Measurements from ENCODE around the gene CLSTN2.

Gene CLSTN2

GRCh38 chr3:140529558-140529957 is 594.6 kb downstream of the CLSTN2 start:
- H3K27ac Mint-ChIP-seq = no peak overlapping the region
- no peaks in the 10 kb centered on the region for H3K36me3 Mint-ChIP-seq
- H3K4me3 Mint-ChIP-seq = no peak overlapping the region
- no peaks in the 10 kb centered on the region for H3K4me1 Mint-ChIP-seq
- DNase-seq = no peak
- CTCF ChIA-PET = no interaction called here
- H3K9me3 Mint-ChIP-seq = no peaks in the 10 kb centered on the region
- H3K27me3 Mint-ChIP-seq = no peaks in the 10 kb centered on the region

GRCh38 chr3:140530131-140530530 is 595.1 kb downstream of the CLSTN2 start:
- H3K36me3 Mint-ChIP-seq = no peaks in the 10 kb centered on the region
- H3K27me3 Mint-ChIP-seq = no peaks in the 10 kb centered on the region
- no peaks in the 10 kb centered on the region for H3K9me3 Mint-ChIP-seq
- H3K4me1 Mint-ChIP-seq = no peaks in the 10 kb centered on the region
- CTCF ChIA-PET = no interaction called here
- H3K27ac Mint-ChIP-seq = no peak overlapping the region
- no peak overlapping the region for H3K4me3 Mint-ChIP-seq
- DNase-seq = no peak

- CTCF ChIA-PET = no interaction called here
- no peaks in the 10 kb centered on the region for H3K9me3 Mint-ChIP-seq
- no peaks in the 10 kb centered on the region for H3K4me1 Mint-ChIP-seq
- no peak overlapping the region for H3K27ac Mint-ChIP-seq
- H3K36me3 Mint-ChIP-seq = no peaks in the 10 kb centered on the region
- H3K27me3 Mint-ChIP-seq = no peaks in the 10 kb centered on the region
- H3K4me3 Mint-ChIP-seq = no peak overlapping the region
- DNase-seq = no peak
Measured at GRCh38 chr3:140530603-140531002, 595.6 kb downstream of the CLSTN2 start.

GRCh38 chr3:140532793-140533330 is 597.9 kb downstream of the CLSTN2 start:
- H3K4me3 Mint-ChIP-seq = no peak overlapping the region
- no peak for DNase-seq
- H3K36me3 Mint-ChIP-seq = no peaks in the 10 kb centered on the region
- H3K9me3 Mint-ChIP-seq = no peaks in the 10 kb centered on the region
- CTCF ChIA-PET = no interaction called here
- H3K27ac Mint-ChIP-seq = no peak overlapping the region
- no peaks in the 10 kb centered on the region for H3K4me1 Mint-ChIP-seq
- no peaks in the 10 kb centered on the region for H3K27me3 Mint-ChIP-seq

- Mint-ChIP-seq H3K4me3 (no peak overlapping the region), H3K4me1 (no peaks in the 10 kb centered on the region), H3K36me3 (no peaks in the 10 kb centered on the region), H3K9me3 (no peaks in the 10 kb centered on the region), H3K27me3 (no peaks in the 10 kb centered on the region), H3K27ac (no peak overlapping the region)
- CTCF ChIA-PET = no interaction called here
- no peak for DNase-seq
Measured at GRCh38 chr3:140536926-140537726, 602.1 kb downstream of the CLSTN2 start.

GRCh38 chr3:140537727-140538082 is 602.7 kb downstream of the CLSTN2 start:
- no peak for DNase-seq
- Mint-ChIP-seq H3K27ac (no peak overlapping the region), H3K4me3 (no peak overlapping the region), H3K9me3 (no peaks in the 10 kb centered on the region), H3K36me3 (no peaks in the 10 kb centered on the region), H3K27me3 (no peaks in the 10 kb centered on the region), H3K4me1 (no peaks in the 10 kb centered on the region)
- CTCF ChIA-PET = no interaction called here

GRCh38 chr3:140540262-140540661 is 605.3 kb downstream of the CLSTN2 start:
- H3K9me3 Mint-ChIP-seq = no peaks in the 10 kb centered on the region

GRCh38 chr3:140541975-140542653 is 607.1 kb downstream of the CLSTN2 start:
- H3K4me3 Mint-ChIP-seq = no peak overlapping the region
- no peaks in the 10 kb centered on the region for H3K36me3 Mint-ChIP-seq
- no peaks in the 10 kb centered on the region for H3K27me3 Mint-ChIP-seq
- CTCF ChIA-PET = no interaction called here
- no peaks in the 10 kb centered on the region for H3K4me1 Mint-ChIP-seq
- H3K9me3 Mint-ChIP-seq = no peaks in the 10 kb centered on the region
- DNase-seq = no peak
- H3K27ac Mint-ChIP-seq = no peak overlapping the region

More at GRCh38 chr3:140540262-140540661, 605.3 kb downstream of the CLSTN2 start:
- CTCF ChIA-PET = no interaction called here
- no peak for DNase-seq
- no peak overlapping the region for H3K4me3 Mint-ChIP-seq
- no peaks in the 10 kb centered on the region for H3K27me3 Mint-ChIP-seq
- H3K27ac Mint-ChIP-seq = no peak overlapping the region
- H3K36me3 Mint-ChIP-seq = no peaks in the 10 kb centered on the region
- H3K4me1 Mint-ChIP-seq = no peaks in the 10 kb centered on the region

GRCh38 chr3:140545197-140545596 is 610.2 kb downstream of the CLSTN2 start:
- H3K36me3 Mint-ChIP-seq = no peaks in the 10 kb centered on the region
- no peak overlapping the region for H3K27ac Mint-ChIP-seq
- no peak overlapping the region for H3K4me3 Mint-ChIP-seq
- H3K9me3 Mint-ChIP-seq = no peaks in the 10 kb centered on the region
- CTCF ChIA-PET = no interaction called here
- H3K27me3 Mint-ChIP-seq = no peaks in the 10 kb centered on the region
- H3K4me1 Mint-ChIP-seq = no peaks in the 10 kb centered on the region
- DNase-seq = no peak

GRCh38 chr3:140545756-140546155 is 610.8 kb downstream of the CLSTN2 start:
- Mint-ChIP-seq H3K36me3 (no peaks in the 10 kb centered on the region), H3K4me1 (no peaks in the 10 kb centered on the region), H3K9me3 (no peaks in the 10 kb centered on the region), H3K4me3 (no peak overlapping the region), H3K27ac (no peak overlapping the region), H3K27me3 (no peaks in the 10 kb centered on the region)
- CTCF ChIA-PET = no interaction called here
- no peak for DNase-seq

GRCh38 chr3:140546649-140547048 is 611.7 kb downstream of the CLSTN2 start:
- Mint-ChIP-seq H3K9me3 (no peaks in the 10 kb centered on the region), H3K27me3 (no peaks in the 10 kb centered on the region), H3K27ac (no peak overlapping the region), H3K4me3 (no peak overlapping the region), H3K36me3 (no peaks in the 10 kb centered on the region), H3K4me1 (no peaks in the 10 kb centered on the region)
- CTCF ChIA-PET = no interaction called here
- no peak for DNase-seq

- Mint-ChIP-seq H3K9me3 (peaks cover 2% of the 10 kb centered on the region), H3K4me1 (no peaks in the 10 kb centered on the region), H3K27ac (no peak overlapping the region), H3K27me3 (no peaks in the 10 kb centered on the region), H3K4me3 (no peak overlapping the region), H3K36me3 (no peaks in the 10 kb centered on the region)
- CTCF ChIA-PET = no interaction called here
- DNase-seq = no peak
Measured at GRCh38 chr3:140552403-140552802, 617.4 kb downstream of the CLSTN2 start.

- Mint-ChIP-seq H3K4me1 (no peaks in the 10 kb centered on the region), H3K27ac (no peak overlapping the region)
Measured at GRCh38 chr3:140552898-140553297, 617.9 kb downstream of the CLSTN2 start.

GRCh38 chr3:140553591-140553990 is 618.6 kb downstream of the CLSTN2 start:
- Mint-ChIP-seq H3K27ac (no peak overlapping the region), H3K36me3 (no peaks in the 10 kb centered on the region), H3K27me3 (no peaks in the 10 kb centered on the region), H3K9me3 (peaks cover 2% of the 10 kb centered on the region), H3K4me1 (no peaks in the 10 kb centered on the region), H3K4me3 (no peak overlapping the region)
- DNase-seq = no peak
- CTCF ChIA-PET = no interaction called here

More at GRCh38 chr3:140552898-140553297, 617.9 kb downstream of the CLSTN2 start:
- H3K9me3 Mint-ChIP-seq = peaks cover 2% of the 10 kb centered on the region
- CTCF ChIA-PET = no interaction called here
- H3K4me3 Mint-ChIP-seq = no peak overlapping the region
- H3K27me3 Mint-ChIP-seq = no peaks in the 10 kb centered on the region
- no peaks in the 10 kb centered on the region for H3K36me3 Mint-ChIP-seq
- DNase-seq = no peak

GRCh38 chr3:140555666-140556065 is 620.7 kb downstream of the CLSTN2 start:
- peaks cover 2% of the 10 kb centered on the region for H3K9me3 Mint-ChIP-seq
- no peak overlapping the region for H3K27ac Mint-ChIP-seq
- no peaks in the 10 kb centered on the region for H3K4me1 Mint-ChIP-seq
- H3K4me3 Mint-ChIP-seq = no peak overlapping the region
- DNase-seq = no peak
- no peaks in the 10 kb centered on the region for H3K27me3 Mint-ChIP-seq
- CTCF ChIA-PET = no interaction called here
- H3K36me3 Mint-ChIP-seq = no peaks in the 10 kb centered on the region

Measured in activated naive CD4-positive, alpha-beta T cell treated with anti-CD3 and anti-CD28 coated beads, Interleukin-2, amount 10 ng/mL, durations not matched to agents 7 days and 5 days (primary cell).